ENCODE results near the gene RPL36AL.

- TF ChIP-seq CTCF (IDR thresholded peaks at IDR 0.05) (no peak), POLR2A (IDR thresholded peaks at IDR 0.05) (no peak)
Measured at GRCh38 chr14:49617852-49618519, 2.4 kb downstream of the RPL36AL start.

Measured in testis (tissue), 2 donors.